Measurements from ENCODE around the gene RHBDL2. TPM values are rescaled to one million over a fixed set of nuclear protein-coding genes. Genes with fewer than 3 reads are reported as not detected.
"Not testable (repeated sequence)": the region's sequence is repeated elsewhere in the genome, so short reads cannot be mapped to it uniquely, and the experiment has no call there.

The RHBDL2 gene
- polyA plus RNA-seq, 1 donor from 2014 or later, result not detected

DNA sequence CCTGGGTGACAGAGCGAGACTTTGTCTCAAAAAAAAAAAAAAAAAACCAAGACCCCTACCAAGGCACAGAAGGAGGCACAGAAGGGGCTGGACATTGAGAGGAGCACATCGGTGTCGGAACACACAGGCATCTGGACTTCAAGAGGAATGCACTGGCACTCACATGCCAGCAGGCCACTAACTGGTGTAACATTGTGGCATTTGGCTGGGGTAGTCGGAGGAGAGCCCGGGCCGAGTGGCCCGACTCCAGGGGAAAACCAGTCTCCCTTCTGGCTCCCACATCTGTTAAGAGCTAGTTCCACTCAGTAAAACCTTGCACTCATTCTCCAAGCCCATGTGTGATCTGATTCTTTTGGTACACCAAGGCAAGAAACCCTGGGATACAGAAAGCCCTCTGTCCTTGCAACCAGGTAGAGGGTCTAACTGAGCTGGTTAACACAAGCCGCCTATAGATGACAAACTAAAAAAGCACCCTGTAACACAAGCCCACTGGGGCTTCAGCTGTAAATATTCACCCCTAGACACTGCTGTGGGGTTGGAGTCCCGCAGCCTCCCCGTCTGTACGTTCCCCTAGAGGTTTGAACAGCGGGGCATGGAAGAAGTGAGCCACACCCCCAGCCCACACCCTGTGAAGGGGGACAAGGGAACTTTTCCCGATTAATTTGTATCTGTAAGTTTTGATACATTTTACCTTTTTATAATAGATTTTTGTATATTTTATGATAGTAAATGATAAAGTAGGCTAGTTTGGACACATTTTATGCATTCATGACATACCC, 32.2 kb upstream of the RHBDL2 start:
- Histone ChIP-seq H3K9me3 (ENCODE audit: low read length) (no peaks in the 10 kb centered on the region), H3K4me3 (ENCODE audit: low read length) (no peak overlapping the region), H3K9me2 (ENCODE audit: insufficient read depth, low read length) (no peaks in the 10 kb centered on the region), H3K4me2 (ENCODE audit: low read length) (no peak overlapping the region), H3K9ac (ENCODE audit: low read length) (no peak overlapping the region), H3K36me3 (ENCODE audit: insufficient read depth, low read length) (no peaks in the 10 kb centered on the region), H2AFZ (ENCODE audit: low read depth, low read length) (no peak overlapping the region), H3K79me2 (replicated peaks; ENCODE audit: insufficient read depth, low read length) (no peaks in the 10 kb centered on the region), H3K27me3 (ENCODE audit: insufficient read depth, low read depth, low read length) (no peaks in the 10 kb centered on the region), H3F3A (ENCODE audit: insufficient read depth, low read length, poor library complexity, severe bottlenecking) (no peaks in the 10 kb centered on the region), H4K20me1 (ENCODE audit: insufficient read depth) (no peaks in the 10 kb centered on the region), H3K27ac (ENCODE audit: low read length) (no peak overlapping the region)
- TF ChIP-seq RAD21 (conservative IDR thresholded peaks at IDR 0.05) (no peak), EZH2 (IDR thresholded peaks at IDR 0.05; ENCODE audit: borderline replicate concordance, insufficient read depth, low read length, poor library complexity, severe bottlenecking) (no peak), SMC3 (conservative IDR thresholded peaks at IDR 0.05; ENCODE audit: poor library complexity) (no peak), TAF1 (IDR thresholded peaks at IDR 0.05; ENCODE audit: low read depth) (no peak), POLR2AphosphoS5 (IDR thresholded peaks at IDR 0.05) (no peak), EP300 (conservative IDR thresholded peaks at IDR 0.05; ENCODE audit: poor library complexity, severe bottlenecking) (no peak), REST (IDR thresholded peaks at IDR 0.05; ENCODE audit: borderline replicate concordance) (no peak), MXI1 (conservative IDR thresholded peaks at IDR 0.05; ENCODE audit: poor library complexity, severe bottlenecking) (no peak)
- TF ChIP-seq, protein P1, sequence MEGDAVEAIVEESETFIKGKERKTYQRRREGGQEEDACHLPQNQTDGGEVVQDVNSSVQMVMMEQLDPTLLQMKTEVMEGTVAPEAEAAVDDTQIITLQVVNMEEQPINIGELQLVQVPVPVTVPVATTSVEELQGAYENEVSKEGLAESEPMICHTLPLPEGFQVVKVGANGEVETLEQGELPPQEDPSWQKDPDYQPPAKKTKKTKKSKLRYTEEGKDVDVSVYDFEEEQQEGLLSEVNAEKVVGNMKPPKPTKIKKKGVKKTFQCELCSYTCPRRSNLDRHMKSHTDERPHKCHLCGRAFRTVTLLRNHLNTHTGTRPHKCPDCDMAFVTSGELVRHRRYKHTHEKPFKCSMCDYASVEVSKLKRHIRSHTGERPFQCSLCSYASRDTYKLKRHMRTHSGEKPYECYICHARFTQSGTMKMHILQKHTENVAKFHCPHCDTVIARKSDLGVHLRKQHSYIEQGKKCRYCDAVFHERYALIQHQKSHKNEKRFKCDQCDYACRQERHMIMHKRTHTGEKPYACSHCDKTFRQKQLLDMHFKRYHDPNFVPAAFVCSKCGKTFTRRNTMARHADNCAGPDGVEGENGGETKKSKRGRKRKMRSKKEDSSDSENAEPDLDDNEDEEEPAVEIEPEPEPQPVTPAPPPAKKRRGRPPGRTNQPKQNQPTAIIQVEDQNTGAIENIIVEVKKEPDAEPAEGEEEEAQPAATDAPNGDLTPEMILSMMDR (IDR thresholded peaks at IDR 0.05; ENCODE audit: poor library complexity, severe bottlenecking), result no peak

- not testable (repeated sequence) for H3K27me3 ChIP-seq (ENCODE audit: insufficient read depth, low read depth, low read length); H3K36me3 ChIP-seq (ENCODE audit: insufficient read depth, low read length); H3F3A ChIP-seq (ENCODE audit: insufficient read depth, low read length, poor library complexity, severe bottlenecking); H3K9ac ChIP-seq (ENCODE audit: low read length); H3K27ac ChIP-seq (ENCODE audit: low read length); H2AFZ ChIP-seq (ENCODE audit: low read depth, low read length); H4K20me1 ChIP-seq (ENCODE audit: insufficient read depth); H3K4me2 ChIP-seq (ENCODE audit: low read length); H3K79me2 ChIP-seq (replicated peaks; ENCODE audit: insufficient read depth, low read length); H3K4me3 ChIP-seq (ENCODE audit: low read length); H3K9me3 ChIP-seq (ENCODE audit: low read length); H3K9me2 ChIP-seq (ENCODE audit: insufficient read depth, low read length)
These were observed 31.5 kb upstream of the RHBDL2 start for GRCh38 chr1:38973145-38973544.
